ENCODE results near the gene RASA1.
A peak's percentile ranks its signal among the peaks of the same experiment; 100 is the strongest.

The RASA1 gene

GRCh38 chr5:87319469-87319868 is 51.8 kb downstream of the RASA1 start:
- Histone ChIP-seq H3K4me2 (ENCODE audit: low read length, poor library complexity, severe bottlenecking) (no peak overlapping the region), H3K14ac (ENCODE audit: low read length in 2 of 2) (no peak overlapping the region), H3K18ac (ENCODE audit: low read depth in 1 of 2, low read length in 2 of 2) (no peak overlapping the region), H2BK12ac (ENCODE audit: low read length in 2 of 2) (no peak overlapping the region), H3K23ac (ENCODE audit: low read length in 2 of 2) (no peak overlapping the region), H2BK15ac (ENCODE audit: low read depth, poor library complexity, severe bottlenecking) (no peak overlapping the region), H4K8ac (ENCODE audit: low read length) (no peak overlapping the region), H2AFZ (ENCODE audit: low read depth, low read length) (peak overlapping the region; percentile 10), H3K4ac (ENCODE audit: low read depth in 1 of 2, low read length in 2 of 2) (no peak overlapping the region), H3K27ac (ENCODE audit: low read length, poor library complexity, severe bottlenecking) (no peak overlapping the region), H3K79me1 (replicated peaks; ENCODE audit: low read length, poor library complexity, severe bottlenecking) (peaks cover 14% of the 10 kb centered on the region), H2BK5ac (ENCODE audit: low read depth, low read length, poor library complexity, severe bottlenecking) (no peak overlapping the region), H3K9ac (ENCODE audit: low read length) (no peak overlapping the region), H3K4me3 (ENCODE audit: insufficient read depth in 1 of 2, low read depth in 1 of 2, low read length in 2 of 2) (no peak overlapping the region), H3K4me1 (ENCODE audit: control insufficient read depth, insufficient read depth, low read depth, low read length) (no peaks in the 10 kb centered on the region), H2BK120ac (ENCODE audit: low read depth, low read length) (no peak overlapping the region), H3K27me3 (ENCODE audit: control insufficient read depth in 1 of 2, insufficient read depth in 1 of 2, low read length in 2 of 2) (no peaks in the 10 kb centered on the region), H3K36me3 (ENCODE audit: control insufficient read depth in 1 of 2, insufficient read depth in 2 of 2, low read depth in 1 of 2, low read length in 2 of 2) (peaks cover 10 to 34% of the 10 kb centered on the region in 2 experiments), H2AK5ac (ENCODE audit: low read length, severe bottlenecking) (no peak overlapping the region), H3K9me3 (ENCODE audit: control insufficient read depth, low read length) (no peaks in the 10 kb centered on the region), H4K91ac (ENCODE audit: low read length) (no peak overlapping the region)
- WGBS: 97% methylated on average over 2 of the region's 2 CpGs
- DNase-seq: no peak

GRCh38 chr5:87321605-87322004 is 53.9 kb downstream of the RASA1 start:
- Histone ChIP-seq H3K4me3 (ENCODE audit: insufficient read depth in 1 of 2, low read depth in 1 of 2, low read length in 2 of 2) (no peak overlapping the region), H2BK12ac (ENCODE audit: low read length in 2 of 2) (no peak overlapping the region), H3K4me2 (ENCODE audit: low read length, poor library complexity, severe bottlenecking) (no peak overlapping the region), H3K18ac (ENCODE audit: low read depth in 1 of 2, low read length in 2 of 2) (no peak overlapping the region), H3K79me1 (replicated peaks; ENCODE audit: low read length, poor library complexity, severe bottlenecking) (peaks cover 14% of the 10 kb centered on the region), H2AFZ (ENCODE audit: low read depth, low read length) (no peak overlapping the region), H3K4me1 (ENCODE audit: control insufficient read depth, insufficient read depth, low read depth, low read length) (peaks cover 1% of the 10 kb centered on the region), H4K8ac (ENCODE audit: low read length) (no peak overlapping the region), H3K36me3 (ENCODE audit: control insufficient read depth in 1 of 2, insufficient read depth in 2 of 2, low read depth in 1 of 2, low read length in 2 of 2) (peaks cover 10 to 33% of the 10 kb centered on the region in 2 experiments), H3K27me3 (ENCODE audit: control insufficient read depth in 1 of 2, insufficient read depth in 1 of 2, low read length in 2 of 2) (no peaks in the 10 kb centered on the region), H3K9me3 (ENCODE audit: control insufficient read depth, low read length) (no peaks in the 10 kb centered on the region), H3K14ac (ENCODE audit: low read length in 2 of 2) (no peak overlapping the region), H4K91ac (ENCODE audit: low read length) (no peak overlapping the region), H2AK5ac (ENCODE audit: low read length, severe bottlenecking) (no peak overlapping the region), H3K23ac (ENCODE audit: low read length in 2 of 2) (no peak overlapping the region), H3K4ac (ENCODE audit: low read depth in 1 of 2, low read length in 2 of 2) (no peak overlapping the region), H2BK15ac (ENCODE audit: low read depth, poor library complexity, severe bottlenecking) (no peak overlapping the region), H2BK5ac (ENCODE audit: low read depth, low read length, poor library complexity, severe bottlenecking) (no peak overlapping the region), H3K9ac (ENCODE audit: low read length) (no peak overlapping the region), H3K27ac (ENCODE audit: low read length, poor library complexity, severe bottlenecking) (no peak overlapping the region), H2BK120ac (ENCODE audit: low read depth, low read length) (no peak overlapping the region)
- no peak for DNase-seq
- WGBS: 100% methylated on average over 1 of the region's 1 CpG

GRCh38 chr5:87322381-87322780 is 54.7 kb downstream of the RASA1 start:
- Histone ChIP-seq H3K18ac (ENCODE audit: low read depth in 1 of 2, low read length in 2 of 2) (no peak overlapping the region), H3K9me3 (ENCODE audit: control insufficient read depth, low read length) (no peaks in the 10 kb centered on the region)
- 100% methylated on average over 2 of the region's 3 CpGs for WGBS

GRCh38 chr5:87327998-87328397 is 60.3 kb downstream of the RASA1 start:
- Histone ChIP-seq H3K9me3 (ENCODE audit: control insufficient read depth, low read length) (no peaks in the 10 kb centered on the region), H2AFZ (ENCODE audit: low read depth, low read length) (no peak overlapping the region), H3K4me2 (ENCODE audit: low read length, poor library complexity, severe bottlenecking) (no peak overlapping the region), H2AK5ac (ENCODE audit: low read length, severe bottlenecking) (no peak overlapping the region), H4K8ac (ENCODE audit: low read length) (no peak overlapping the region), H3K4ac (ENCODE audit: low read depth in 1 of 2, low read length in 2 of 2) (no peak overlapping the region), H3K4me3 (ENCODE audit: insufficient read depth in 1 of 2, low read depth in 1 of 2, low read length in 2 of 2) (no peak overlapping the region), H2BK5ac (ENCODE audit: low read depth, low read length, poor library complexity, severe bottlenecking) (no peak overlapping the region), H3K23ac (ENCODE audit: low read length in 2 of 2) (no peak overlapping the region), H3K79me1 (replicated peaks; ENCODE audit: low read length, poor library complexity, severe bottlenecking) (peaks cover 2% of the 10 kb centered on the region), H4K91ac (ENCODE audit: low read length) (no peak overlapping the region), H2BK120ac (ENCODE audit: low read depth, low read length) (no peak overlapping the region), H3K18ac (ENCODE audit: low read depth in 1 of 2, low read length in 2 of 2) (no peak overlapping the region), H3K9ac (ENCODE audit: low read length) (no peak overlapping the region), H3K27me3 (ENCODE audit: control insufficient read depth in 1 of 2, insufficient read depth in 1 of 2, low read length in 2 of 2) (no peaks in the 10 kb centered on the region), H2BK15ac (ENCODE audit: low read depth, poor library complexity, severe bottlenecking) (no peak overlapping the region), H3K4me1 (ENCODE audit: control insufficient read depth, insufficient read depth, low read depth, low read length) (peaks cover 5% of the 10 kb centered on the region), H3K36me3 (ENCODE audit: control insufficient read depth in 1 of 2, insufficient read depth in 2 of 2, low read depth in 1 of 2, low read length in 2 of 2) (peaks cover 0 to 20% of the 10 kb centered on the region in 2 experiments), H3K27ac (ENCODE audit: low read length, poor library complexity, severe bottlenecking) (no peak overlapping the region), H3K14ac (ENCODE audit: low read length in 2 of 2) (no peak overlapping the region), H2BK12ac (ENCODE audit: low read length in 2 of 2) (no peak overlapping the region)
- no peak for DNase-seq
- WGBS: 100% methylated on average over 1 of the region's 2 CpGs

More at GRCh38 chr5:87322381-87322780, 54.7 kb downstream of the RASA1 start:
- no peak for DNase-seq
- peaks cover 1% of the 10 kb centered on the region for H3K4me1 ChIP-seq (ENCODE audit: control insufficient read depth, insufficient read depth, low read depth, low read length)
- H4K91ac ChIP-seq (ENCODE audit: low read length): no peak overlapping the region
- no peak overlapping the region for H2BK12ac ChIP-seq (ENCODE audit: low read length in 2 of 2)
- H3K4me3 ChIP-seq (ENCODE audit: insufficient read depth in 1 of 2, low read depth in 1 of 2, low read length in 2 of 2): no peak overlapping the region
- no peak overlapping the region for H3K9ac ChIP-seq (ENCODE audit: low read length)
- no peak overlapping the region for H3K4ac ChIP-seq (ENCODE audit: low read depth in 1 of 2, low read length in 2 of 2)
- H3K23ac ChIP-seq (ENCODE audit: low read length in 2 of 2): no peak overlapping the region
- H3K27me3 ChIP-seq (ENCODE audit: control insufficient read depth in 1 of 2, insufficient read depth in 1 of 2, low read length in 2 of 2): no peaks in the 10 kb centered on the region
- H2BK5ac ChIP-seq (ENCODE audit: low read depth, low read length, poor library complexity, severe bottlenecking): no peak overlapping the region
- H3K14ac ChIP-seq (ENCODE audit: low read length in 2 of 2): no peak overlapping the region
- H3K27ac ChIP-seq (ENCODE audit: low read length, poor library complexity, severe bottlenecking): no peak overlapping the region
- H2AFZ ChIP-seq (ENCODE audit: low read depth, low read length): no peak overlapping the region
- peaks cover 10 to 33% of the 10 kb centered on the region in 2 experiments for H3K36me3 ChIP-seq (ENCODE audit: control insufficient read depth in 1 of 2, insufficient read depth in 2 of 2, low read depth in 1 of 2, low read length in 2 of 2)
- H3K4me2 ChIP-seq (ENCODE audit: low read length, poor library complexity, severe bottlenecking): no peak overlapping the region
- no peak overlapping the region for H2AK5ac ChIP-seq (ENCODE audit: low read length, severe bottlenecking)
- no peak overlapping the region for H2BK15ac ChIP-seq (ENCODE audit: low read depth, poor library complexity, severe bottlenecking)
- H2BK120ac ChIP-seq (ENCODE audit: low read depth, low read length): no peak overlapping the region
- peaks cover 14% of the 10 kb centered on the region for H3K79me1 ChIP-seq (replicated peaks; ENCODE audit: low read length, poor library complexity, severe bottlenecking)
- no peak overlapping the region for H4K8ac ChIP-seq (ENCODE audit: low read length)

Data from mesenchymal stem cell (in vitro differentiated cells and primary cell).